DMS79 (cell line): Measurements from ENCODE around the gene FBXW8.

Experiments
- DNase-seq: peaks from one replicate; lab custom pipeline; 2025; lab: John Stamatoyannopoulos, UW

Gene FBXW8

GRCh38 chr12:116955382-116956021 is 44.8 kb downstream of the FBXW8 start:
- peak; percentile 58 for DNase-seq

- no peak for DNase-seq
These were observed 47.9 kb downstream of the FBXW8 start for GRCh38 chr12:116958402-116959197.

- no peak for DNase-seq
These were observed 48.4 kb downstream of the FBXW8 start for GRCh38 chr12:116959198-116959460.

- no peak for DNase-seq
These were observed 49.2 kb downstream of the FBXW8 start for GRCh38 chr12:116959845-116960514.

GRCh38 chr12:116962197-116962596 is 51.4 kb downstream of the FBXW8 start:
- no peak for DNase-seq

GRCh38 chr12:116962783-116963356 is 52.1 kb downstream of the FBXW8 start:
- no peak for DNase-seq

- peak; percentile 55 for DNase-seq
These were observed 53.6 kb downstream of the FBXW8 start for GRCh38 chr12:116964054-116965050.

GRCh38 chr12:116968986-116969385 is 58.2 kb downstream of the FBXW8 start:
- DNase-seq, result no peak

- no peak for DNase-seq
These were observed 59.1 kb downstream of the FBXW8 start for GRCh38 chr12:116969615-116970585.

GRCh38 chr12:116971222-116971621 is 60.5 kb downstream of the FBXW8 start:
- DNase-seq, result no peak

- DNase-seq, result no peak
These were observed 65.1 kb downstream of the FBXW8 start for GRCh38 chr12:116975779-116976393.

GRCh38 chr12:116977465-116978380 is 67.0 kb downstream of the FBXW8 start:
- no peak for DNase-seq

GRCh38 chr12:116978791-116979508 is 68.2 kb downstream of the FBXW8 start:
- no peak for DNase-seq

- DNase-seq, result no peak
These were observed 69.3 kb downstream of the FBXW8 start for GRCh38 chr12:116980083-116980482.

GRCh38 chr12:116982791-116983411 is 72.2 kb downstream of the FBXW8 start:
- no peak for DNase-seq

- no peak for DNase-seq
These were observed 73.3 kb downstream of the FBXW8 start for GRCh38 chr12:116984098-116984497.

- DNase-seq, result no peak
These were observed 79.6 kb downstream of the FBXW8 start for GRCh38 chr12:116990329-116990728.
